H1 (cell line): Measurements from ENCODE around the gene PITPNC1. TPM values are rescaled to one million over a fixed set of nuclear protein-coding genes. Genes with fewer than 3 reads are reported as not detected.

Source experiments
- EZH2 ChIP-seq: fragments of 200-600 bp; sonication (generic); IDR thresholded peaks from 2 replicates; pipeline ENCODE4 v1.7.1; 2012; ENCODE audit warnings: low read depth, mild to moderate bottlenecking, moderate library complexity, low read length, inconsistent platforms; ENCODE audit not compliant: severe bottlenecking
- HDAC2 ChIP-seq, 2 experiments: fragments of 300-600 bp in 1 of 2; sonication (generic) in 1 of 2; IDR thresholded peaks; 2 replicates each; pipeline ENCODE4 v1.6.1; 2011 to 2012; ENCODE audit warnings: low read depth in 2 of 2, low read length in 2 of 2, mild to moderate bottlenecking in 2 of 2, moderate library complexity in 2 of 2, borderline replicate concordance in 1 of 2, inconsistent platforms in 1 of 2
- JUND ChIP-seq: IDR thresholded peaks from 2 replicates; pipeline ENCODE4 v1.6.1; 2011; ENCODE audit warnings: mild to moderate bottlenecking, improper control_type of control experiment, low read length
- TAF7 ChIP-seq: optimal IDR thresholded peaks from 2 replicates; pipeline ENCODE3; 2011; ENCODE audit warnings: low read depth, mild to moderate bottlenecking, inconsistent platforms, low read length, moderate library complexity, borderline replicate concordance
- TCF12 ChIP-seq: IDR thresholded peaks from 2 replicates; pipeline ENCODE4 v1.6.1; 2011; ENCODE audit warnings: low read depth, mild to moderate bottlenecking, low read length
- polyA plus RNA-seq, 7 experiments: library from polyadenylated mRNA; depleted of rRNA in 3 of 7; stranded (reverse) in 5 of 7; unstranded in 2 of 7; fragments of >200 nt in 5 of 7; fragments of 200-250 nt in 2 of 7; gene quantifications; 1 replicate in 5 of 7; 2 replicates in 1 of 7; 4 replicates in 1 of 7; pipeline versions ENCODE4 v1.2.1 to v1.2.3, GENCODE V29; 2011 to 2013; ENCODE audit warnings: missing spikeins in 2 of 7, mixed read lengths in 2 of 7
- total RNA-seq: library from RNA; stranded (reverse); fragmentation: NEBNext Ultra II Directional; extraction: Animal tissue kit (Norgen Biotek cat#: 25700); gene quantifications from 2 replicates; pipeline ENCODE4 v1.2.1, GENCODE V29; 2021
- TF ChIP-seq, protein P1 (sequence below): fragments of 300-600 bp; sonication (generic); IDR thresholded peaks from 2 replicates; pipeline ENCODE4 v1.7.1; 2012; ENCODE audit warnings: low read length, moderate library complexity, mild to moderate bottlenecking, inconsistent platforms; ENCODE audit not compliant: insufficient replicate concordance
- TF ChIP-seq, protein P2 (sequence below), 3 experiments: IDR thresholded peaks; 1 replicate in 2 of 3; 2 replicates in 1 of 3; pipeline versions ENCODE4 v1.5.1 to v1.6.1; 2011; ENCODE audit warnings: low read length in 3 of 3, mild to moderate bottlenecking in 3 of 3, inconsistent platforms in 2 of 3, low read depth in 1 of 3, moderate library complexity in 1 of 3; ENCODE audit not compliant: insufficient read depth in 1 of 3; ENCODE audit errors: control extremely low read depth in 1 of 3

The PITPNC1 gene
- total and polyA plus RNA-seq, 2 of the 8 experiments (the other 6 are each of a cell fraction or from before 2014, with no cell fraction given): 17.6 to 54.7 TPM

DNA sequence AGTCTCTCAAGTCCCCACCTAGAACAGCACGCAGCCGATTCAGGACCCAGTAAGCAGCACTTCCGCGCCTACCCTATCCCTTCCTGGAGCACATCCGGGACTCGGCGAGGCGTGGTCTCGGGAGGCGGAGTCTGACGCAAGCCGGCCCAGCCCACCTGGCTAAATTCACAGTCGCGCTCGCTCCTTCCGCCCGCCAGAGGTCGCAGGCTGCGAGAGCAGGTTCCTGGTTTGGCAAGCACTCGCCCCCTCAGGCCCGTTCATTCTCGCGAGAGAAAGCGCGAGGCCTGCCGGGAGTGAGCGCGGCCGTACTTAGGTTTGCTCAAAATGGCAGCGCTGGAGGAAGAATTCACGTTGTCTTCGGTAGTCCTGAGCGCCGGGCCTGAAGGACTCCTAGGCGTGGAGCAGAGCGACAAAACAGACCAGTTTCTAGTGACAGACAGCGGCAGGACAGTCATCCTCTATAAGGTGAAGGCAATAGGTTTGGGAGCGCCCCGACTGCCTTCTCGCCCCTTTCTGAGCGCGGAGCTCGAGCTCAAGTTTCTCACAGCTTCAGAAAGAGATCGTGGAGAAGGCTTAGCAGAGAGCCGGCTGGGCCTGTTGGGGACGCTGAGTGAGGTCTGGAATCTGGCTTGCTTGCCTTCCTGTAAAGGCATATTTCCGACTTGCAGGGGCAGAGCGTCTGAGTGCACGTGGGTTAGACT, 340.7 kb downstream of the PITPNC1 start, which contains the start of gene NOL11 (continued):
- TF ChIP-seq, protein P1, sequence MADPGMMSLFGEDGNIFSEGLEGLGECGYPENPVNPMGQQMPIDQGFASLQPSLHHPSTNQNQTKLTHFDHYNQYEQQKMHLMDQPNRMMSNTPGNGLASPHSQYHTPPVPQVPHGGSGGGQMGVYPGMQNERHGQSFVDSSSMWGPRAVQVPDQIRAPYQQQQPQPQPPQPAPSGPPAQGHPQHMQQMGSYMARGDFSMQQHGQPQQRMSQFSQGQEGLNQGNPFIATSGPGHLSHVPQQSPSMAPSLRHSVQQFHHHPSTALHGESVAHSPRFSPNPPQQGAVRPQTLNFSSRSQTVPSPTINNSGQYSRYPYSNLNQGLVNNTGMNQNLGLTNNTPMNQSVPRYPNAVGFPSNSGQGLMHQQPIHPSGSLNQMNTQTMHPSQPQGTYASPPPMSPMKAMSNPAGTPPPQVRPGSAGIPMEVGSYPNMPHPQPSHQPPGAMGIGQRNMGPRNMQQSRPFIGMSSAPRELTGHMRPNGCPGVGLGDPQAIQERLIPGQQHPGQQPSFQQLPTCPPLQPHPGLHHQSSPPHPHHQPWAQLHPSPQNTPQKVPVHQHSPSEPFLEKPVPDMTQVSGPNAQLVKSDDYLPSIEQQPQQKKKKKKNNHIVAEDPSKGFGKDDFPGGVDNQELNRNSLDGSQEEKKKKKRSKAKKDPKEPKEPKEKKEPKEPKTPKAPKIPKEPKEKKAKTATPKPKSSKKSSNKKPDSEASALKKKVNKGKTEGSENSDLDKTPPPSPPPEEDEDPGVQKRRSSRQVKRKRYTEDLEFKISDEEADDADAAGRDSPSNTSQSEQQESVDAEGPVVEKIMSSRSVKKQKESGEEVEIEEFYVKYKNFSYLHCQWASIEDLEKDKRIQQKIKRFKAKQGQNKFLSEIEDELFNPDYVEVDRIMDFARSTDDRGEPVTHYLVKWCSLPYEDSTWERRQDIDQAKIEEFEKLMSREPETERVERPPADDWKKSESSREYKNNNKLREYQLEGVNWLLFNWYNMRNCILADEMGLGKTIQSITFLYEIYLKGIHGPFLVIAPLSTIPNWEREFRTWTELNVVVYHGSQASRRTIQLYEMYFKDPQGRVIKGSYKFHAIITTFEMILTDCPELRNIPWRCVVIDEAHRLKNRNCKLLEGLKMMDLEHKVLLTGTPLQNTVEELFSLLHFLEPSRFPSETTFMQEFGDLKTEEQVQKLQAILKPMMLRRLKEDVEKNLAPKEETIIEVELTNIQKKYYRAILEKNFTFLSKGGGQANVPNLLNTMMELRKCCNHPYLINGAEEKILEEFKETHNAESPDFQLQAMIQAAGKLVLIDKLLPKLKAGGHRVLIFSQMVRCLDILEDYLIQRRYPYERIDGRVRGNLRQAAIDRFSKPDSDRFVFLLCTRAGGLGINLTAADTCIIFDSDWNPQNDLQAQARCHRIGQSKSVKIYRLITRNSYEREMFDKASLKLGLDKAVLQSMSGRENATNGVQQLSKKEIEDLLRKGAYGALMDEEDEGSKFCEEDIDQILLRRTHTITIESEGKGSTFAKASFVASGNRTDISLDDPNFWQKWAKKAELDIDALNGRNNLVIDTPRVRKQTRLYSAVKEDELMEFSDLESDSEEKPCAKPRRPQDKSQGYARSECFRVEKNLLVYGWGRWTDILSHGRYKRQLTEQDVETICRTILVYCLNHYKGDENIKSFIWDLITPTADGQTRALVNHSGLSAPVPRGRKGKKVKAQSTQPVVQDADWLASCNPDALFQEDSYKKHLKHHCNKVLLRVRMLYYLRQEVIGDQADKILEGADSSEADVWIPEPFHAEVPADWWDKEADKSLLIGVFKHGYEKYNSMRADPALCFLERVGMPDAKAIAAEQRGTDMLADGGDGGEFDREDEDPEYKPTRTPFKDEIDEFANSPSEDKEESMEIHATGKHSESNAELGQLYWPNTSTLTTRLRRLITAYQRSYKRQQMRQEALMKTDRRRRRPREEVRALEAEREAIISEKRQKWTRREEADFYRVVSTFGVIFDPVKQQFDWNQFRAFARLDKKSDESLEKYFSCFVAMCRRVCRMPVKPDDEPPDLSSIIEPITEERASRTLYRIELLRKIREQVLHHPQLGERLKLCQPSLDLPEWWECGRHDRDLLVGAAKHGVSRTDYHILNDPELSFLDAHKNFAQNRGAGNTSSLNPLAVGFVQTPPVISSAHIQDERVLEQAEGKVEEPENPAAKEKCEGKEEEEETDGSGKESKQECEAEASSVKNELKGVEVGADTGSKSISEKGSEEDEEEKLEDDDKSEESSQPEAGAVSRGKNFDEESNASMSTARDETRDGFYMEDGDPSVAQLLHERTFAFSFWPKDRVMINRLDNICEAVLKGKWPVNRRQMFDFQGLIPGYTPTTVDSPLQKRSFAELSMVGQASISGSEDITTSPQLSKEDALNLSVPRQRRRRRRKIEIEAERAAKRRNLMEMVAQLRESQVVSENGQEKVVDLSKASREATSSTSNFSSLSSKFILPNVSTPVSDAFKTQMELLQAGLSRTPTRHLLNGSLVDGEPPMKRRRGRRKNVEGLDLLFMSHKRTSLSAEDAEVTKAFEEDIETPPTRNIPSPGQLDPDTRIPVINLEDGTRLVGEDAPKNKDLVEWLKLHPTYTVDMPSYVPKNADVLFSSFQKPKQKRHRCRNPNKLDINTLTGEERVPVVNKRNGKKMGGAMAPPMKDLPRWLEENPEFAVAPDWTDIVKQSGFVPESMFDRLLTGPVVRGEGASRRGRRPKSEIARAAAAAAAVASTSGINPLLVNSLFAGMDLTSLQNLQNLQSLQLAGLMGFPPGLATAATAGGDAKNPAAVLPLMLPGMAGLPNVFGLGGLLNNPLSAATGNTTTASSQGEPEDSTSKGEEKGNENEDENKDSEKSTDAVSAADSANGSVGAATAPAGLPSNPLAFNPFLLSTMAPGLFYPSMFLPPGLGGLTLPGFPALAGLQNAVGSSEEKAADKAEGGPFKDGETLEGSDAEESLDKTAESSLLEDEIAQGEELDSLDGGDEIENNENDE: no peak
- TF ChIP-seq JUND: peak; percentile 66
- TF ChIP-seq TCF12: no peak
- TF ChIP-seq EZH2: no peak
- TF ChIP-seq TAF7: peak; percentile 74
- TF ChIP-seq HDAC2 (IDR thresholded peaks at IDR 0.05; ENCODE audit: borderline replicate concordance in 1 of 2, low read depth in 2 of 2, low read length in 2 of 2): peak in 1 of 2 experiments; percentile 79; a peak in 2 of 4 replicates
- TF ChIP-seq, protein P2, sequence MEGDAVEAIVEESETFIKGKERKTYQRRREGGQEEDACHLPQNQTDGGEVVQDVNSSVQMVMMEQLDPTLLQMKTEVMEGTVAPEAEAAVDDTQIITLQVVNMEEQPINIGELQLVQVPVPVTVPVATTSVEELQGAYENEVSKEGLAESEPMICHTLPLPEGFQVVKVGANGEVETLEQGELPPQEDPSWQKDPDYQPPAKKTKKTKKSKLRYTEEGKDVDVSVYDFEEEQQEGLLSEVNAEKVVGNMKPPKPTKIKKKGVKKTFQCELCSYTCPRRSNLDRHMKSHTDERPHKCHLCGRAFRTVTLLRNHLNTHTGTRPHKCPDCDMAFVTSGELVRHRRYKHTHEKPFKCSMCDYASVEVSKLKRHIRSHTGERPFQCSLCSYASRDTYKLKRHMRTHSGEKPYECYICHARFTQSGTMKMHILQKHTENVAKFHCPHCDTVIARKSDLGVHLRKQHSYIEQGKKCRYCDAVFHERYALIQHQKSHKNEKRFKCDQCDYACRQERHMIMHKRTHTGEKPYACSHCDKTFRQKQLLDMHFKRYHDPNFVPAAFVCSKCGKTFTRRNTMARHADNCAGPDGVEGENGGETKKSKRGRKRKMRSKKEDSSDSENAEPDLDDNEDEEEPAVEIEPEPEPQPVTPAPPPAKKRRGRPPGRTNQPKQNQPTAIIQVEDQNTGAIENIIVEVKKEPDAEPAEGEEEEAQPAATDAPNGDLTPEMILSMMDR (IDR thresholded peaks at IDR 0.05; ENCODE audit: control extremely low read depth in 1 of 3, insufficient read depth in 1 of 3, low read depth in 1 of 3, low read length in 3 of 3): peak; percentile 85 to 99 (median 94)
